Esophagus muscularis mucosa (tissue), 4 donors: ENCODE results near the gene CILP2. TPM values are rescaled to one million over a fixed set of nuclear protein-coding genes. Genes with fewer than 3 reads are reported as not detected.

Source experiments
- DNase-seq: peaks from one replicate; pipeline ENCODE4 v3.0.0-alpha.2; 2017; ENCODE audit errors: extremely low spot score
- H3K27ac ChIP-seq, 4 donors: fragments of 200-600 bp; sonication (generic); replicated peaks in 1 of 4; 1 replicate in 3 of 4; 2 replicates in 1 of 4; pipeline ENCODE4 v1.5.1; 2016 to 2019; ENCODE audit warnings: mild to moderate bottlenecking in 1 of 4
- H3K27me3 ChIP-seq, 4 donors: fragments of 200-600 bp; sonication (generic); one replicate each; pipeline versions ENCODE4 v1.5.1 to v1.6.0; 2016 to 2019
- H3K36me3 ChIP-seq, 4 donors: fragments of 200-600 bp; sonication (generic); one replicate each; pipeline ENCODE4 v1.5.1; 2016 to 2019
- H3K4me1 ChIP-seq, 4 donors: fragments of 200-600 bp; sonication (generic); one replicate each; pipeline ENCODE4 v1.5.1; 2016 to 2019
- H3K4me3 ChIP-seq, 4 donors: fragments of 200-600 bp; sonication (generic); 1 replicate in 2 of 4; 2 replicates in 2 of 4; pipeline ENCODE4 v1.5.1; 2016 to 2019; ENCODE audit warnings: mild to moderate bottlenecking in 4 of 4, moderate library complexity in 1 of 4
- H3K9me3 ChIP-seq, 4 donors: fragments of 200-600 bp; sonication (generic); 1 replicate in 3 of 4; 2 replicates in 1 of 4; pipeline ENCODE4 v1.5.1; 2016 to 2019
- EP300 ChIP-seq: sonication (generic); formaldehyde crosslinking; IDR thresholded peaks from one replicate; pipeline ENCODE4 v1.6.1; 2017; ENCODE audit warnings: antibody characterized with exemption
- POLR2A ChIP-seq: fragments of 450-650 bp; IDR thresholded peaks from one replicate; pipeline ENCODE4 v1.6.1; 2017; ENCODE audit warnings: antibody characterized with exemption, moderate library complexity, mild to moderate bottlenecking, low read depth
- POLR2AphosphoS5 ChIP-seq, 2 donors: sonication (generic); formaldehyde crosslinking; IDR thresholded peaks; one replicate each; pipeline ENCODE4 v1.6.1; 2017; ENCODE audit warnings: antibody characterized with exemption in 2 of 2
- WGBS: methylation state at CpG from one replicate; pipeline ENCODE4 v1.1.5; 2018; 5-methylcytosine and 5-hydroxymethylcytosine counted together
- intact Hi-C: fragments of 100-400 bp; cut with DNase I; formaldehyde crosslinking; loops from one replicate; pipeline ENCODE4 v1.15.1; 2023
- total RNA-seq, 4 donors: library from RNA; depleted of rRNA; stranded (reverse); fragments of >200 nt; gene quantifications; one replicate each; pipeline versions ENCODE4 v1.1.0 to v1.2.1, GENCODE V29; 2016
- TF ChIP-seq, protein P1 (sequence below), 3 experiments: fragments of 200-600 bp in 2 of 3; fragments of 450-650 bp in 1 of 3; sonication (generic) in 2 of 3; IDR thresholded peaks; one replicate each; pipeline ENCODE4 v1.5.1; 2017 to 2019; ENCODE audit warnings: antibody characterized with exemption in 3 of 3, mild to moderate bottlenecking in 2 of 3, moderate library complexity in 1 of 3

CILP2 gene
- total RNA-seq, 4 donors from 2014 or later, result 0.13 to 0.52 (median 0.29) TPM

- H3K27ac ChIP-seq, result no peak overlapping the region
- H3K36me3 ChIP-seq, result peaks cover 0 to 9% (median 6%) of the 10 kb centered on the region in 4 donors
- peaks cover 25 to 46% (median 39%) of the 10 kb centered on the region in 4 donors for H3K4me1 ChIP-seq
- no peak overlapping the region for H3K4me3 ChIP-seq
- H3K9me3 ChIP-seq, result peaks cover 0 to 4% (median 0%) of the 10 kb centered on the region in 4 donors
- intact Hi-C loops, result no loop called here
- peaks cover 10 to 37% (median 28%) of the 10 kb centered on the region in 4 donors for H3K27me3 ChIP-seq
- no peak for TF ChIP-seq POLR2AphosphoS5 (IDR thresholded peaks at IDR 0.05)
- TF ChIP-seq EP300, result no peak
- no peak for TF ChIP-seq POLR2A
- TF ChIP-seq, protein P1, sequence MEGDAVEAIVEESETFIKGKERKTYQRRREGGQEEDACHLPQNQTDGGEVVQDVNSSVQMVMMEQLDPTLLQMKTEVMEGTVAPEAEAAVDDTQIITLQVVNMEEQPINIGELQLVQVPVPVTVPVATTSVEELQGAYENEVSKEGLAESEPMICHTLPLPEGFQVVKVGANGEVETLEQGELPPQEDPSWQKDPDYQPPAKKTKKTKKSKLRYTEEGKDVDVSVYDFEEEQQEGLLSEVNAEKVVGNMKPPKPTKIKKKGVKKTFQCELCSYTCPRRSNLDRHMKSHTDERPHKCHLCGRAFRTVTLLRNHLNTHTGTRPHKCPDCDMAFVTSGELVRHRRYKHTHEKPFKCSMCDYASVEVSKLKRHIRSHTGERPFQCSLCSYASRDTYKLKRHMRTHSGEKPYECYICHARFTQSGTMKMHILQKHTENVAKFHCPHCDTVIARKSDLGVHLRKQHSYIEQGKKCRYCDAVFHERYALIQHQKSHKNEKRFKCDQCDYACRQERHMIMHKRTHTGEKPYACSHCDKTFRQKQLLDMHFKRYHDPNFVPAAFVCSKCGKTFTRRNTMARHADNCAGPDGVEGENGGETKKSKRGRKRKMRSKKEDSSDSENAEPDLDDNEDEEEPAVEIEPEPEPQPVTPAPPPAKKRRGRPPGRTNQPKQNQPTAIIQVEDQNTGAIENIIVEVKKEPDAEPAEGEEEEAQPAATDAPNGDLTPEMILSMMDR (IDR thresholded peaks at IDR 0.05), result no peak
- DNase-seq, result no peak
- WGBS, result 90% methylated on average over 29 of the region's 34 CpGs
These were observed 2.5 kb upstream of the CILP2 start for GRCh38 chr19:19535311-19536191.

- DNase-seq, result no peak
- Histone ChIP-seq H3K27me3 (peaks cover 13 to 55% (median 46%) of the 10 kb centered on the region in 4 donors), H3K4me1 (peaks cover 31 to 53% (median 45%) of the 10 kb centered on the region in 4 donors), H3K4me3 (peak overlapping the region; percentile 40 to 51 (median 42)), H3K27ac (no peak overlapping the region), H3K36me3 (peaks cover 0 to 9% (median 6%) of the 10 kb centered on the region in 4 donors), H3K9me3 (peaks cover 0 to 4% (median 0%) of the 10 kb centered on the region in 4 donors)
- intact Hi-C loops, result no loop called here
- TF ChIP-seq POLR2AphosphoS5 (IDR thresholded peaks at IDR 0.05) (no peak), POLR2A (no peak), EP300 (no peak)
- TF ChIP-seq, protein P1 (IDR thresholded peaks at IDR 0.05), result no peak
- 37% methylated on average over 57 of the region's 59 CpGs for WGBS
These were observed 703 bp upstream of the CILP2 start for GRCh38 chr19:19537075-19538048.

GRCh38 chr19:19538785-19539166, 711 bp downstream of the CILP2 start:
- DNase-seq, result no peak
- Histone ChIP-seq H3K36me3 (peaks cover 0 to 9% (median 6%) of the 10 kb centered on the region in 4 donors), H3K27me3 (peaks cover 13 to 69% (median 51%) of the 10 kb centered on the region in 4 donors), H3K27ac (no peak overlapping the region), H3K4me3 (peak overlapping the region in 2 of 4 donors; percentile 41 to 51), H3K9me3 (peaks cover 0 to 4% (median 0%) of the 10 kb centered on the region in 4 donors), H3K4me1 (peaks cover 26 to 47% (median 41%) of the 10 kb centered on the region in 4 donors)
- 19% methylated on average over 7 of the region's 7 CpGs for WGBS
- TF ChIP-seq, protein P1 (IDR thresholded peaks at IDR 0.05), result no peak
- TF ChIP-seq POLR2AphosphoS5 (IDR thresholded peaks at IDR 0.05) (no peak), POLR2A (no peak), EP300 (no peak)
- intact Hi-C loops, result no loop called here

DNA sequence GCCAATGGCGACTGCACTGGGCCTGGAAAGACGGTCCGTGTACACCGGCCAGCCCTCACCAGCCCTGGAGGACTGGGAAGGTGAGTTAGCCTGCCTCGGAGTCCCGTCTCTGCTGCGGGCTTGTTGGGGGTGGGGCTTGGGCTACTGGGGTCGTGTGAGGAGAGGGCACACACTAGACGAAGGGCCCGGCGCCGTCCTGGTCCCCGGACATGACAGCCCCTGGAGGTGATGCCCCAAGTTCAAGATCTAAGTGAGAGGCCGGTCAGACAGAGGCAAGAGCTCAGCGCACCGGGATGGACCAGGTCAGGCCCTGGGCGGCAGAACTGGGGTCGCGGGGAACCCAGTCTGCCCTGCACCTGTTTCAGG, 1.6 kb downstream of the CILP2 start:
- intact Hi-C loops, result no loop called here
- H3K4me1 ChIP-seq, result peaks cover 26 to 47% (median 41%) of the 10 kb centered on the region in 4 donors
- peaks cover 13 to 78% (median 51%) of the 10 kb centered on the region in 4 donors for H3K27me3 ChIP-seq
- peaks cover 0 to 4% (median 0%) of the 10 kb centered on the region in 4 donors for H3K9me3 ChIP-seq
- no peak overlapping the region for H3K4me3 ChIP-seq
- 40% methylated on average over 1 of the region's 19 CpGs for WGBS
- peaks cover 0 to 9% (median 6%) of the 10 kb centered on the region in 4 donors for H3K36me3 ChIP-seq
- TF ChIP-seq, protein P1 (IDR thresholded peaks at IDR 0.05), result no peak
- TF ChIP-seq EP300 (no peak), POLR2A (no peak), POLR2AphosphoS5 (IDR thresholded peaks at IDR 0.05) (no peak)
- DNase-seq, result no peak
- no peak overlapping the region for H3K27ac ChIP-seq
